ENCODE results near the gene NDNF. TPM values are rescaled to one million over a fixed set of nuclear protein-coding genes. Genes with fewer than 3 reads are reported as not detected.

The NDNF gene
- total RNA-seq, 3 donors from 2014 or later: 2.2 to 5.1 (median 2.6) TPM

DNA sequence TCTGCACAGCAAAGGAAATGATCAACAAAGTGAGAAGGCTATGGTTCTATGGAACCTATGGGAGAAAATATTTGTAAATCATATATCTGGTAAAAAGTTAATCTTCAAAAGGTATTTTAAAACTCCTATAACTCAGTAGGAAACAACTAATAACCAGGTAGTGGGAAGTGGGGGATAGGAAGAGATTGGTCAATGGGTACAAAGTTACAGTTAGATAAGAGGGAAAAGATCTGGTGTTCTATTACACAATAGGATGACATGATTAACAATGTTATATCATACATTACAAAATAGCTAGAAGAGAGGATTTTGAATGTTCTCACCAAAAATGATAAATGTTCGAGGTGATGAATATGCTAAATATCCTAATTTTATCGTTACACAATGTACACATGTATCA, 46.3 kb downstream of the NDNF start:
- H3K27ac ChIP-seq: no peak overlapping the region
- no peaks in the 10 kb centered on the region for H3K4me1 ChIP-seq
- no peaks in the 10 kb centered on the region for H3K9me3 ChIP-seq
- H3K36me3 ChIP-seq: no peaks in the 10 kb centered on the region
- no peaks in the 10 kb centered on the region for H3K27me3 ChIP-seq
- no peak overlapping the region for H3K4me3 ChIP-seq
- DNase-seq (ENCODE audit: low spot score in 2 of 2): no peak
- intact Hi-C loops (cut with DNase I; ENCODE audit: low total_unique reads): no loop called here
- TF ChIP-seq POLR2AphosphoS5 (IDR thresholded peaks at IDR 0.05) (no peak), POLR2A (IDR thresholded peaks at IDR 0.05) (no peak)
- TF ChIP-seq, protein P1, sequence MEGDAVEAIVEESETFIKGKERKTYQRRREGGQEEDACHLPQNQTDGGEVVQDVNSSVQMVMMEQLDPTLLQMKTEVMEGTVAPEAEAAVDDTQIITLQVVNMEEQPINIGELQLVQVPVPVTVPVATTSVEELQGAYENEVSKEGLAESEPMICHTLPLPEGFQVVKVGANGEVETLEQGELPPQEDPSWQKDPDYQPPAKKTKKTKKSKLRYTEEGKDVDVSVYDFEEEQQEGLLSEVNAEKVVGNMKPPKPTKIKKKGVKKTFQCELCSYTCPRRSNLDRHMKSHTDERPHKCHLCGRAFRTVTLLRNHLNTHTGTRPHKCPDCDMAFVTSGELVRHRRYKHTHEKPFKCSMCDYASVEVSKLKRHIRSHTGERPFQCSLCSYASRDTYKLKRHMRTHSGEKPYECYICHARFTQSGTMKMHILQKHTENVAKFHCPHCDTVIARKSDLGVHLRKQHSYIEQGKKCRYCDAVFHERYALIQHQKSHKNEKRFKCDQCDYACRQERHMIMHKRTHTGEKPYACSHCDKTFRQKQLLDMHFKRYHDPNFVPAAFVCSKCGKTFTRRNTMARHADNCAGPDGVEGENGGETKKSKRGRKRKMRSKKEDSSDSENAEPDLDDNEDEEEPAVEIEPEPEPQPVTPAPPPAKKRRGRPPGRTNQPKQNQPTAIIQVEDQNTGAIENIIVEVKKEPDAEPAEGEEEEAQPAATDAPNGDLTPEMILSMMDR (IDR thresholded peaks at IDR 0.05): no peak

DNA sequence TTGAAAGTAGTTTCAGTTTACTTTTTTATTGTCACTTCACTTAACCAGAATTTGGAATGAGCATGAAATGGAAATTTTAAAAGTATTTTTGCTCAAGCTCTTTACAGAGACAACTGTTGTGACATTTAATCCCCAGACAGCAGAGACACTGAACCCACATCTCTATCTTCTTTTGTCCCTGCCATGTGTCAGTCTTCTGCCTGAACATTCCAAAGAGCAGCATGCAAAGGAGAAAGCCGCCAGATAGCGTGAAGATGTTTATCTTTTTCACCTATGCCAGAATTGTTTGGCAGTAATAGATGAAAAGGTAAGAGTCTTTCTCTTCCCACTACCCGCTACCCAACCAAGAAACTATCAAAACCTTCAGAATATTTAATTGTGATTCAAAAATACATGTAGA, 46.8 kb downstream of the NDNF start:
- Histone ChIP-seq H3K27ac (no peak overlapping the region), H3K27me3 (no peaks in the 10 kb centered on the region), H3K4me1 (no peaks in the 10 kb centered on the region), H3K4me3 (no peak overlapping the region), H3K9me3 (no peaks in the 10 kb centered on the region), H3K36me3 (no peaks in the 10 kb centered on the region)
- no peak for DNase-seq (ENCODE audit: low spot score in 2 of 2)
- intact Hi-C loops (cut with DNase I; ENCODE audit: low total_unique reads): no loop called here
- TF ChIP-seq POLR2AphosphoS5 (IDR thresholded peaks at IDR 0.05): no peak
- no peak for TF ChIP-seq POLR2A (IDR thresholded peaks at IDR 0.05)
- TF ChIP-seq, protein P1 (IDR thresholded peaks at IDR 0.05): no peak

DNA sequence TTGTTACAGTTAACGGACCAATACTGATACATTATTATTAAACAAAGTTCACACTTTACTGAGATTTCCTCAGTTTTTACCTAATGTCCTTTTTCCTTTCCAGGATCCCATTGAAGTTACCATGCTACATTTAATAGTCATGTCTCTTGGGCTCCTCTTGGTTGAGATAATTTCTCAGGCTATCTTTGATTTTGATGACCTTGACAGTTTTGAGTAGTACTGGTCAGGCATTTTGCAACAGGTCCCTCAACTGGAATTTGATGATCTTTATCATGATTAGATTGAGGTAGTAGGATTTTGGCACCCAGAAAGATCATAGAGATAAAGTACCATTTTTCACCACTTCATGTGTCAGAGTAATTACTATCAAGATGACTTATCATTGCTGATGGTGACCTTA, 53.8 kb downstream of the NDNF start:
- no peak overlapping the region for H3K27ac ChIP-seq
- no peaks in the 10 kb centered on the region for H3K27me3 ChIP-seq
- no peak for TF ChIP-seq POLR2A (IDR thresholded peaks at IDR 0.05)
- TF ChIP-seq, protein P1 (IDR thresholded peaks at IDR 0.05): no peak
- TF ChIP-seq POLR2AphosphoS5 (IDR thresholded peaks at IDR 0.05): no peak
- H3K4me3 ChIP-seq: no peak overlapping the region
- H3K36me3 ChIP-seq: no peaks in the 10 kb centered on the region
- H3K9me3 ChIP-seq: no peaks in the 10 kb centered on the region
- H3K4me1 ChIP-seq: no peaks in the 10 kb centered on the region
- intact Hi-C loops (cut with DNase I; ENCODE audit: low total_unique reads): no loop called here
- no peak for DNase-seq (ENCODE audit: low spot score in 2 of 2)

DNA sequence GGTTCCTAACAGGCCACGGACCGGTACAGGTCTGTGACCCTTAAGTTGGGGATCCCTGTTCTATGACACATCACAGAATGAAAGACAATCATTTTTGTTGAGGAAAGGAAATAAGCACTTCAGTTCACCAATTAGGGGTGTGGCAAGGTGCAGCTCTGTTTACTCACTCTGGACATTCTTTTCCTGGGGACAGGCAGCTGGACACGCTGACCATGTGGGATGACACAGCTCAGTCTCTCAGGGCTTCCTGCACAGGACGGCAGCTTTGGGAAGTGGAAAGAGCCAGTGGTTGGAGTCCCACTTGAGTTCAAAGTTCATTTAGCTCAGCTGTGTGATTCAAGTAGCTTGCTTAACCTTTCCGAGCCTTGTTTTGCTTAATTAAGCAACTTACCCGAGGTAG, 55.7 kb downstream of the NDNF start:
- no peak for DNase-seq (ENCODE audit: low spot score in 2 of 2)
- TF ChIP-seq POLR2A (IDR thresholded peaks at IDR 0.05) (no peak), POLR2AphosphoS5 (IDR thresholded peaks at IDR 0.05) (no peak)
- TF ChIP-seq, protein P1 (IDR thresholded peaks at IDR 0.05): no peak
- H3K4me3 ChIP-seq: no peak overlapping the region
- no peaks in the 10 kb centered on the region for H3K9me3 ChIP-seq
- no peaks in the 10 kb centered on the region for H3K4me1 ChIP-seq
- no peak overlapping the region for H3K27ac ChIP-seq
- no peaks in the 10 kb centered on the region for H3K27me3 ChIP-seq
- H3K36me3 ChIP-seq: no peaks in the 10 kb centered on the region
- intact Hi-C loops (cut with DNase I; ENCODE audit: low total_unique reads): no loop called here

DNA sequence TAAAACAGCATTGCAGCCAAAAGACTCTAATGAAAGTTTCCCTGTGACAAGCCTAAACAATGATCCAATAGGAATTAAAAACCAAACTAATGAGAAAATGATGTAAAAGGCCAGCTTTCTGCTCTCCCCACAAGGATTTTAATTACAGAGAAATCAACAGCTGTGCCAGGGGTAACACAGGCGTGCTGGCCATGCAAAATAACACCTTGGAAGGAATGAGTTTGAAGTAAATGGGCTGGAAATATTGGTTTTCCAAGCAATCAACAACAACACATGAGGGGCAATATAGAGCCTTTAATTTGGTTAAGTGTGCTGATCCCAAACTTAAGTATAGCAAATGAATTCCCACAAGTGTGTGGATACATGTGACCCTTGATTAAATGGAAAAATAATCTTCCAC, 56.9 kb downstream of the NDNF start:
- intact Hi-C loops (cut with DNase I; ENCODE audit: low total_unique reads): no loop called here
- no peak overlapping the region for H3K4me3 ChIP-seq
- no peaks in the 10 kb centered on the region for H3K9me3 ChIP-seq
- H3K4me1 ChIP-seq: no peaks in the 10 kb centered on the region
- H3K27me3 ChIP-seq: no peaks in the 10 kb centered on the region
- no peak overlapping the region for H3K27ac ChIP-seq
- no peaks in the 10 kb centered on the region for H3K36me3 ChIP-seq
- no peak for DNase-seq (ENCODE audit: low spot score in 2 of 2)
- TF ChIP-seq POLR2AphosphoS5 (IDR thresholded peaks at IDR 0.05) (no peak), POLR2A (IDR thresholded peaks at IDR 0.05) (no peak)
- TF ChIP-seq, protein P1 (IDR thresholded peaks at IDR 0.05): no peak
